ENCODE measurements around the gene LRRC4C.

DNA sequence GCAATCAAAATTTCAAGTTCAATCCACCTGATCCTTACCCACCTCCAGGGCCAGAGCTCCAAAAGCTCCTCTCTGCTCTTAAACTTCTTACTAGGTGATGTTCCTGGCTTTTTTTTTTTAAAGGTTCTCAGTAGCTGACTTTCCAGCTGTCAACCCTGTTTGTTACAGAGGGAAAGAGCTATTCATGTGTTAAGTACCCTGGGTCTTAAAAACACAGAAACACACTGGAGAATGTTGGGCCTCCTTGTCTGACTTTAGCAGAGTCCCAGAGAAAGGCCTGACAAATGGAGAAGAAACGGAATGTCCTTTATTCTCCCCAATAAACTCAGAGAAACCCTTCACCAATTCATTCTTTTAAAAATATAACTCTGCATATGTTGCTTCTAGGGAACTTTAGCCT lies 3.2 kb downstream of the LRRC4C start:
- TF ChIP-seq POLR2A (IDR thresholded peaks at IDR 0.05) (no peak), POLR2AphosphoS5 (IDR thresholded peaks at IDR 0.05) (no peak), EP300 (IDR thresholded peaks at IDR 0.05) (no peak)
- TF ChIP-seq, protein P1, sequence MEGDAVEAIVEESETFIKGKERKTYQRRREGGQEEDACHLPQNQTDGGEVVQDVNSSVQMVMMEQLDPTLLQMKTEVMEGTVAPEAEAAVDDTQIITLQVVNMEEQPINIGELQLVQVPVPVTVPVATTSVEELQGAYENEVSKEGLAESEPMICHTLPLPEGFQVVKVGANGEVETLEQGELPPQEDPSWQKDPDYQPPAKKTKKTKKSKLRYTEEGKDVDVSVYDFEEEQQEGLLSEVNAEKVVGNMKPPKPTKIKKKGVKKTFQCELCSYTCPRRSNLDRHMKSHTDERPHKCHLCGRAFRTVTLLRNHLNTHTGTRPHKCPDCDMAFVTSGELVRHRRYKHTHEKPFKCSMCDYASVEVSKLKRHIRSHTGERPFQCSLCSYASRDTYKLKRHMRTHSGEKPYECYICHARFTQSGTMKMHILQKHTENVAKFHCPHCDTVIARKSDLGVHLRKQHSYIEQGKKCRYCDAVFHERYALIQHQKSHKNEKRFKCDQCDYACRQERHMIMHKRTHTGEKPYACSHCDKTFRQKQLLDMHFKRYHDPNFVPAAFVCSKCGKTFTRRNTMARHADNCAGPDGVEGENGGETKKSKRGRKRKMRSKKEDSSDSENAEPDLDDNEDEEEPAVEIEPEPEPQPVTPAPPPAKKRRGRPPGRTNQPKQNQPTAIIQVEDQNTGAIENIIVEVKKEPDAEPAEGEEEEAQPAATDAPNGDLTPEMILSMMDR (IDR thresholded peaks at IDR 0.05): no peak
